Glomerular visceral epithelial cell (primary cell): ENCODE measurements around the gene TGFB2.

Experiments used
- DNase-seq: peaks from one replicate; pipeline ENCODE4 v3.0.0-alpha.2; 2016; ENCODE audit errors: extremely low spot score

The TGFB2 gene

DNA sequence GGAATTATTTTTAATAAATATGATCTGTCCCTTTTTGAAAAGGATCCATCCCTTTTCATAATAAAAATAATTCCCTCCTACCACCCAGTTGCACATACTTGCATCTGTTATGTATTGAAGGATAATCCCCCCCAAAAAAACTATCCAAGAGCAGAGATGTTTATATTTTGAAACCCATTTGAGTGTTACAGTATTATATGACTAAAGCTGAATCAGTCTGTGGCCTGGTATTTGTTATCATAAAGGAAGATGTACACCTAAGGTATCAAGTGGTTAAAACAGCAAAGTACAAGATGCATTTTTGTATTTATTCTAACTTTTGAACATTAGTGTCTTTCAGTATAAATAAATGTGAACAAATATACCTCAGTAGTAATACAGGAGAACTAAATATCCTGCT, 12.7 kb upstream of the TGFB2 start:
- no peak for DNase-seq

DNA sequence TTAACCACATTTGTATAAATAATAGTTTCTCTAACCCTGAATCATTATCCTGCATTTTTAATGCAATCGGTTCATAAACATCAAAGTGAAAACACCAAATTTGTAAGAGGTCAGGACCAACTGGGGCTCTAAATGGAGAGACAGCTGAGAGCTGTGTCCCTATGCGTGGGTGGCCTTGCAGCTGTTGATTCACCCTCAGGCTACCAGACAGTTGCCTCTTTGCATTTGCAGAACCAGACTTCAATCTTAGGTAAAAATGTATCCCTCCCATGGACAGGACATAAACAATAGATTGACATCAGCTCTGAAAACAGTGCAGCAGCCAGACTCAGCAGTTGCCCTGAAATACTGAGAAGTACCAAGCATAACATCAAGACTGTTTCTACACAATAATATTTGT, 8.8 kb upstream of the TGFB2 start:
- DNase-seq: no peak

DNA sequence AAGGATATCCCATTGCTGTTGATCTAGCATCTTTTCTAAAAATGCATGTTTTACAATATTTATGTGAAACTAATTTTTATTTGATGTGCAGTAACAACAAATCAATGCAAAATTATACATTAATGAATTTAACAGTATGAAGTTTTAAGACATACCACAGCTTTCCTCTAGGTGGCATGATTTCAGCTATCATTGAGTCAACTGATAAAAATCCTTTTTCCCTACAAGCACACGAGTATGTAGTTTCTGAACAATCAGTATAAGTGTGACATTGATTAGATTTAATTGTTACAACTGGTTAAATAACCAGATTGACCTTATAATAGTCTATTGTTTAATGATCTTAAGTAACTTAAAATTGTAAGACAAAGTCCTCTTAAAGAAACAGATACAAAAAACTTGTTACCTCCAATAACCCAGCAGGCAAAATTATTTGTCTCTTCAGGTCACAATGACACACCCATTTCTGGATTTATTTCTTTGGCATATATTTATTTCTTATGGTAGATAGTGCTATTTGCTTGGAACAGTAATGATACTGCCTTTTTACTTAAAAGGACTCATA, 5.8 kb upstream of the TGFB2 start:
- peak; percentile 42 for DNase-seq

DNA sequence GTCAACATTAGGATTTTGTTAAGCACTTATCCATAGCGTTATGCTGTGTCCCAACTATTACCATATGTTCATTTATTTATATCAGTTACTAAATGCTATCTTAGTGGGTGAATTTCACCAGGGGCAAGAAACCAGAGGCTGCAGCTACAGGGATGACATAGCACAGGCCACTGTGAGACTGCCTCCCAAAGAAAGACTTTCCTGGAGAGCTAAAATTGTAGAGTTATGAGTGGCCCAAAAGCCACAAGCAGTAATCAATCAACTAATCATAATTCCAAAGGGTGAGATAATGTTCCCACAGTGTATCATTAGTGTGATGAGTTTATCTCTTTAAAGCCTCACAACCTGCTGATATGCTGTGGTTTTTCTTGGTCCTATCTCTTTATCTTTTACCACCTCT, 3.8 kb upstream of the TGFB2 start:
- no peak for DNase-seq

GRCh38 chr1:218342091-218342490, 3.0 kb upstream of the TGFB2 start:
- no peak for DNase-seq

- DNase-seq: peak; percentile 82
Measured at GRCh38 chr1:218345673-218346390, 696 bp downstream of the TGFB2 start.

DNA sequence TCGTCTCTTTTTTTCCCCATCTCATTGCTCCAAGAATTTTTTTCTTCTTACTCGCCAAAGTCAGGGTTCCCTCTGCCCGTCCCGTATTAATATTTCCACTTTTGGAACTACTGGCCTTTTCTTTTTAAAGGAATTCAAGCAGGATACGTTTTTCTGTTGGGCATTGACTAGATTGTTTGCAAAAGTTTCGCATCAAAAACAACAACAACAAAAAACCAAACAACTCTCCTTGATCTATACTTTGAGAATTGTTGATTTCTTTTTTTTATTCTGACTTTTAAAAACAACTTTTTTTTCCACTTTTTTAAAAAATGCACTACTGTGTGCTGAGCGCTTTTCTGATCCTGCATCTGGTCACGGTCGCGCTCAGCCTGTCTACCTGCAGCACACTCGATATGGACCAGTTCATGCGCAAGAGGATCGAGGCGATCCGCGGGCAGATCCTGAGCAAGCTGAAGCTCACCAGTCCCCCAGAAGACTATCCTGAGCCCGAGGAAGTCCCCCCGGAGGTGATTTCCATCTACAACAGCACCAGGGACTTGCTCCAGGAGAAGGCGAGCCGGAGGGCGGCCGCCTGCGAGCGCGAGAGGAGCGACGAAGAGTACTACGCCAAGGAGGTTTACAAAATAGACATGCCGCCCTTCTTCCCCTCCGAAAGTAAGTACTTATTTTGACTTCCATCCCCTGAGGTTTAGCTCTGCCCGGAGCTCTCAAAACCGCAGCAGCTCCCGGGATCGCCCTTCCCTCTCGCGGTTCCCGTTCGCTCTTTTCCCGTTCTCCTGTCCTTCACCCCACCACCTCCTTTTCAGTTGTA, 1.5 kb downstream of the TGFB2 start:
- peak; percentile 59 for DNase-seq

DNA sequence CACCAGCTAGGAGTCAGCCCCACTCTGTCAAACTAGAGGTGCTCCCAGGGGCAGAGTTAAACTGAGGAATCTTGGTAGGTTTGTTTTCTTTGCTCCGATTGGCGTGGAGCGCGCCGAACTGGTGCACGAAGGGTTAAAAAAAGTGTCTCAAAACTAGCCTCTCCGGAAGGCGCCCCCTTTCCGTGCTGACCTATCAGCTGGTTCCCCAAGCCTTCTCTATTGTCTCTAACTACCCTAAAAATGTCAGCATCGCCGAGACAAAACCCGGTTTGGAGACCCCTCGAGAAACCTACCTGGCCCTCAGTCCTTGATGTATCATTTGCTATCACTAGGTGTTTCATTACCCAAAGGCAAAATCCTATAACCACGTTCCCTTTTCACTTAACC, 2.2 kb downstream of the TGFB2 start:
- DNase-seq: peak; percentile 58

DNA sequence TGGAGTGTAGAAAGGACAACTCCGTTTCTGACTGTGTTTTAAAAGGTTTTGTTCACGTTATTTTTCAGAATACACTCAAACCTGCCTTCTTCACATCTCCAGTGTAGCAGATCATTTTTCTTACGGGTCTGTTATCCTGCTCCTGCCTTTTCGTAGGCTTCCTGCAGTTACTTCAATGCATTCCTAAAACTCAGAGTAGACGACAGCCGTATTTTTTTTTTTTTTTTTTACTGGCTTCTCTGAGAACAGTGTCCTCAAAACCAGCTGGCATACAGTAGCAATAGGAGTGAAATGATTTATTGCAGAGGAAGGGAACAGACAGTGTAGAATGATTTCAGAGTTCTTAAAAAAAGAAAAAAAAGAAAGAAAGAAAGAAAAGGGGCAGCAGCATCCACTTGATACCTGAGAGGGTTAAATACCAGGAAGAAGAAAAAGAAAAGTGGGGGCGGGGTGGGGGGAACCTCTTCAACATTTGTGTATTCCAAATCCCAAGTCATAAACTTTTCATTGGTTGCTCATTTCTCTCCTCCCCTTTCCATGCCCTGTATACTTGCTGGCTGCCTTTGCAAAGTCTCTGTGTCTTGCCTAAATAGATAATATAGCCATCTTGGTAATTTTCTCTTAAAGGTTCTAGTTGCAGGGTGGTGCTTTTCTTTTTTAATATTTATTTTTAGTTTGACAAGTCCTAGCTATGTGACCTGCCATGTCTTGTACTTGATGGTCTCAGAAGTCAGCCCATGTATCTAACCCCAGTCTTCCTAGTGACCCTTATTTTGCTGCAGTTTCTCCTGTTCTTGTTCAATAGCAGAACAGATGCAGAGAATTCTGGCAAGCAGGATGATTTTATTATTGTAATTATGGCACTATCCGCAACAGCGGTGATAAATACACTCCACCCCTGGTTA, 2.8 kb downstream of the TGFB2 start:
- DNase-seq: peak; percentile 92

- DNase-seq: peak; percentile 29
Measured at GRCh38 chr1:218348628-218349071, 3.5 kb downstream of the TGFB2 start.

DNA sequence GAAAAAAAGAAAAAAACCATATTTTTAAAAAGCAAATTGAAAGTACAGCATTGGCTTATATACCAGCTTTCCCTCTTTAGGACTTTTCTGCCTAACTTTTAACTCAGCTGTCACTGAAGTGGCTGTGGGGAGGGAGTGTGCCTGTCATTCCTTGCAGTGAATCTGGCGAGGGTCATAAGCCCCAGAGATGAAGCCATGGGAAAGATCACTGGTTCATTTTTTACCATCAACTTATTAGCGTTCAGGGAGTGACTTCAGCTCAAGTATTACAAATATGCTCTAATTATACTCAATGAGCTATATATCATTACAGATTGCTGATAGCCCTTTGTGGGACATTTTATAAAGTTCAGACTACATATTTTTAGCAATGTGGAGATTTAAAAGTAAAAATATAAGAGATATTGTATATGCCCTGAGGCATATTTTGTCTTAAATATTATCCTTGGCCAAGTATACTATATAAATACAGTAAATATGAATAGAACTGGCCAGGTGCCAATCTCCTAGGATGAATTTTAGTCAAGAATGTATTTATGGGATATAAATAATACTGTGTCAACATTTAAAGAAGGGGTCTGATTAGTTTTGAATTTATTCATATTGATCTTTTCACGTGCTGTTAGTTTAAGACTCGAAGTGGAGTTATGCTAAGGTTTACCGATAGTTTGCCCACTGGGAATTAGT, 4.4 kb downstream of the TGFB2 start:
- DNase-seq: no peak

DNA sequence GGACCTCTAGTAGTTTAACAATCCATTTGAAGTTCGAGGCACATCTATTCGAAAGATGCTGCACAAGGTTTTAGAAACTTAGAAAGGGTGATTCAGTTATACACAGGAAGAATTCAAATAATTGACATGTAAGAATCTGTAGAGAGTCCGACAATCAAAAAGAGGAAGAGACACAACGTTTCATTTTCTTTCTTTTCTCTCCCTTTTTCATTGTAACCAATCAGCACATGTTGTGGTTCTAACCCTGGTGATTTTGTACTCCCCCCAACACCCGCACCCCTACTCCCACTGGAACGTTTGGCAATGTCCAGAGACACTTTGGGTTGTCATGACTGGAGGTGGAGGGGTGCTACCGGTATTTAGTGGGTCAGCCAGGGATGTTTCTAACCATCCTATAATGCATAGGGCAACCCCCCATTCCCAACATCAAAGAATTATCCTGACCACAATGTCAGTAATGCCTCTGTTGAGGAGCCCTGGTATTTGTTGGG, 4.9 kb downstream of the TGFB2 start:
- peak; percentile 49 for DNase-seq

DNA sequence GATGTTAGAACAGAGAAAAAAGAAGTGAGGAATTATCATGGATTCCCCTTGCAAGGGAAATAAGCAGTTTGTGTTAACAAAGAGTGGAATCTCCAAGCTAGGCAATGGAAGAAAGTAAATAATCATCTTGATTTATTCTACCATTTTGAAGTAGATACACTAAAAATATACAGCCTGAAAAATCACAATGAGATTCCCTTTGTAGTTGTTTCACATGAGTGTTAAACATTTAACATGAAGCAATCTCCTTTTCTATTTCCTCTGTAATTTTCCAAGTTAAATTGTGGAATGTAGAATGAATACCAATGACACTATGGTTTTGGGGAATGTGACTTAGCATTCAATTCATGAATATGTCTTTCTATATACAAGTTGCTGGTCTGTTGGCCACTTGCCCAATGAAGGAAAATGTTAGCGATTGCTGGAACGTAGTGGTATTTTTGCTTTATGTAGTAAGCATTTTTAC, 5.7 kb downstream of the TGFB2 start:
- DNase-seq: peak; percentile 68

GRCh38 chr1:218351391-218352074, 6.4 kb downstream of the TGFB2 start:
- DNase-seq: peak; percentile 54

DNA sequence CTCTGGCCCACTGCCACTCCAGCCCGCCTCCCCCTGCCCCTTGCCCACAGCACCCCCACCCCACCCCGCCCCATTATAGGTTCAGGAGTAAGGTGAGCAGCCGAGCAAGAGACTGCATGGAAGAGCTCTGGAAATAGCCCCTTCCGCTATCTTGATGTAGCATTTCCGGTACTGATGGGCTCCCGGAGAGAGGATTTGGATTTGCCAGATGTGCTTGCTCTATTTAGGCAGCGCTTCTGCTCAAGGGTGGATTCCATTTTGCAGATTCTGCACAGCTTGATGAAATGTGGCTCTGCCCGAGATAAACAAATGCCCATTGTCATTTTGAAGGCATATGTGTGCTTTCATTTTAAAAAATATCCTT, 6.9 kb downstream of the TGFB2 start:
- no peak for DNase-seq

- DNase-seq: peak; percentile 69
Measured at GRCh38 chr1:218353656-218354055, 8.5 kb downstream of the TGFB2 start.

DNA sequence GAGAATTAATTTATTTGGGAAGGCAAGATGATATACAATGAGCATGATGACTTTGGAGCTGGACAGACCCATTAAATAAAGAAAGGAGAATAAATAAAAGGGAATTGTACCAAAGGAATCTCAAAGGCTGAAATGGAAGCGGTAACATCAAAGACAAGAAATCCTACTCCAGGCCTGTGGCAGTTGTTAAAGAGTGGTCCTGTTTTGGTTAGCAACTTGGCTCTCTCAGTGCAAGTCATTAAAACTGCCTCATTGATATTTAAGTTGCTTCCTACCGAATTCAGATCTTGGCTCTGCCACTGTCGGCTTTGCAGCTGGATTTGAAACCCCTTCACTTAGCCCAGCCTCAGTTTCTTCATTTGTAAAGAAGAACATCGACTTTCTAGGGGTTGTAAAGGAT, 10.1 kb downstream of the TGFB2 start:
- DNase-seq: no peak

GRCh38 chr1:218357211-218357892, 12.2 kb downstream of the TGFB2 start:
- DNase-seq: no peak

DNA sequence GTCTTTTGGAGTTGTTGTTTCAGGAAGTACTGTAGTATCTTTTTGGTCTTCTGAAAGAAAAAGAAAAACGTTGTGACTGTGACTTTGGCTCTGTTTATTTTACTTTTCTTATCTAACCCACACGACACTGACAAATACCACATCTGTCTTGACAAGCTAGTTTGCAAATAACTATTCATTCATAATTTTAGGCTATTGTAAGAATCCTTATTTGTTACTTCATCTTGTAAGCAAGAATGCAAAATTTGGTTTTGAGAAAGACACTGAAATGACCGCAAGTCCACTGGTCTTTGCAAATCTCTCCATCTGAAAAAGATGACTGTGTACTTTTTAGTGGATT, 12.7 kb downstream of the TGFB2 start:
- no peak for DNase-seq
